Measurements from ENCODE around the gene NPAS2.

Gene NPAS2

DNA sequence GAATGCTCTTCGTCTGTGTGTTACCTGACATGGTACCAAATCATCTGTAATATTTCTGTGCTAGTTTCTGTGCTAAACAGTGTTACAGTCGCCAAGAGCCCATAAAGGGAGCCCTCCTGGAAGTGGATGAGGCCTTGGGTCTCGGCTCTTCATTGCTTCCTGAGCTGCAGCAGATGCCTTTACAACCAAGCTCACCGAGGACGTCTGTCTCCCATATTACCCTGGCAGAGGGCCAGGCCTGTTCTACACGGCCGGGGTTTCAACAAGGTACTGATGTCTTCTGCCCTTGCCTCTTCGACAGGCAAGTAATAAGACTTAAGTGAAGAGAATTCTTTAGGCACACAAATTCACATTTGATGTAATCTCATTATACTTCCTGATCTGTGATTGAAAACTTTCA lies 199.0 kb downstream of the NPAS2 start:
- no peak for DNase-seq (ENCODE audit: low spot score)

DNA sequence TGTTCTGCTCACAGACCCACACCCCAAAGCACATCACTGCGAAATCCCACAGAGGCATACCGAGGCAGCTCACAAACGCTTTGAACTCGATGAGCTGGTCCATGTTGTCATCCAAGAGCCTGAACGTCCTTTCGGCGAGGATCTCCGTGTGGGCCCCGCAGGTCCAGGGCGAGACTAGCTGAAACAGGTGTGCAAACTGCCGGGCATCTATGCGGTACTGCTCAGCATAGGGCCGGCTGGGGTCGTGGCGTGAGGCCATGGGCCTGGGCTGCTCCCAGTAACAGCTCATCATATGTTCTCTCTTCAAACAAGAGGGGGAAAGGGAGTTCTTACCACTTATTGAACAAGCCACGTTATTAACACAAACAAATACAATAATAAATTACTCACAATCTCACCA lies 202.3 kb downstream of the NPAS2 start:
- DNase-seq (ENCODE audit: low spot score): no peak

GRCh38 chr2:101023327-101024107 lies 203.6 kb downstream of the NPAS2 start:
- no peak for DNase-seq (ENCODE audit: low spot score)

DNA sequence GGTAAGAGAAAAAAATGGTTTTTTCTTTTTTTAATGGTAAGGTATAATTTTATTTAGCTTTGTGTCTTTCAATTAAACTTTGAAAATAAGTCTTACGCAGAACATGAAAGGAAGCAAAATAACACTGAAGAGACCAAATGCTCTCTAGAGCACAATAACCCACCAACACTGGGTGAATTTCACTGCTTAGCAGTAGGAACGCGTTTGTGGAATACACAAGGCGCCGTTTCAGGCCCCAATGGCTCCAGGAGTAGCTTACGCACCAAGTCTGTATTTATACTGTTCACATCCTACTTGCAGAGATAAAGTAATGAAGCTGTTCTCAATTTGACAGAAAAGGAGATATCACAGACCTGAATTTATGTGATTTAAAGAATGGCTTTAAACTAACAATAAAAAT lies 205.6 kb downstream of the NPAS2 start:
- DNase-seq (ENCODE audit: low spot score): no peak

DNA sequence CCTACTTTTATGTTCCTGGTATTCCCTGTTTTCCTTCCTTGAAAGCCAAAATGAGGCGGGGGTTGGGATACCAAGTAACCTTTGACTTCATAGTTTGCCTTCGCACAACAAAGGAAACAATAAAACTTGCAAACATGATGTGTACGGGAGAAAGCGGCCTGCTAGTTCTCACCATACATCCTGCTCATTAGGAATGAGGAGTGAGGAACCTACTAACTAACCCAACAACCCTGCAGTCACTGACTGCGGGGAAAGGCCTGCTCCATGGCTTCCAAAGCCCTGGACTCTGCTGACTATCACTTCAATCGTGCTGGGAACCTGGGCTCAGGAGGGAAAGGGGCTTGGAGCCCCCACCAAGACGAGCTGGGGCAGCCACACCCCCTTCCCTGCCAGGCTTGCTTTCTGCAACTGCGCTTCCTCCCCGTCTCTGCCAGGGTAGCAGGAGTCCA lies 206.3 kb downstream of the NPAS2 start:
- no peak for DNase-seq (ENCODE audit: low spot score)

DNA sequence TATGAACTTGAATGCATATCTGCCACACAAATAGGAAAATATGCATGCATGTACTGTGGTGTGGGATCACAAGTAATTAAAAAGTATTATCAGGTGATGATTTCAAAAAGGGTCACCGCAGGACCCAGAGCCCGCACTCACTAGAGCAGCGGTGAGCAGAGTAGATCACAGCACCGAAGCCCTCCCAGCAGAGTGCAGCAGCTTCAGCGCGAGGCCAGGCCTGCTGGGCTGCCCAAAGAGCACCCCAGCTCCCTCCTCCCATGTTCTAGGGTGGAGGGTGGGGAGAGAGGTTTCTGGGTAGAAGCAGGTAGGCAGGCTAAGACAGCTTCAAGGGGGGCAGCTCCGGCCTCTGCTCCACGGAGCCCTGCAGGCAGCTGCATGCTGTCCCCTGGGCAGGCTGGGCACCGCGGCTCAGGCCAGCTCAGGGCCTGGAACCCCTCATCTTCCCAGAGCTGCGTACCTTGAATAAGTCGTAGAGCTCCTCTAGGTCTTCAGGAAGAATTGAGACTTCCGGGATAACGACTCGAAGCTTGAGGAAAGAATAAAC lies 207.1 kb downstream of the NPAS2 start:
- no peak for DNase-seq (ENCODE audit: low spot score)

DNA sequence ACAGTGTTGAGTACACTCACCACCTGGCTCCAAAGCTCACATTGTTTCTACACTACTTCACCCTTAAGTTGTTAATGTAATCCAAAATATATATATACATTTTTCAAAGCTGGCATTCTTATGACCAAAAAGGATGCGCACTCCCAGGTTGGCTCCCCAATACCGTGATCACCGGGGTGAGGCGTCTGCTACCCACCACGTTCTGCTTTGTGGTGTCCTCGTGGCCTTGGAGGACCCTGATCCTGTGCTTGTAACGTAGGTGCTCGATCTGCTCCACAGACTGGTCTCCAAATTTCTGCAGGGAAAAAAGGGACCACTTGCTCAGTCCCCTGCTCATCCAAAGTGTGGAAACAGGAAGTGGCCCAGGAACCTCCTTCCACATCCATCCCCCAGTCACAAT lies 207.9 kb downstream of the NPAS2 start:
- DNase-seq (ENCODE audit: low spot score): no peak

- DNase-seq (ENCODE audit: low spot score): no peak
Observed at GRCh38 chr2:101030866-101031554, 211.1 kb downstream of the NPAS2 start.

DNA sequence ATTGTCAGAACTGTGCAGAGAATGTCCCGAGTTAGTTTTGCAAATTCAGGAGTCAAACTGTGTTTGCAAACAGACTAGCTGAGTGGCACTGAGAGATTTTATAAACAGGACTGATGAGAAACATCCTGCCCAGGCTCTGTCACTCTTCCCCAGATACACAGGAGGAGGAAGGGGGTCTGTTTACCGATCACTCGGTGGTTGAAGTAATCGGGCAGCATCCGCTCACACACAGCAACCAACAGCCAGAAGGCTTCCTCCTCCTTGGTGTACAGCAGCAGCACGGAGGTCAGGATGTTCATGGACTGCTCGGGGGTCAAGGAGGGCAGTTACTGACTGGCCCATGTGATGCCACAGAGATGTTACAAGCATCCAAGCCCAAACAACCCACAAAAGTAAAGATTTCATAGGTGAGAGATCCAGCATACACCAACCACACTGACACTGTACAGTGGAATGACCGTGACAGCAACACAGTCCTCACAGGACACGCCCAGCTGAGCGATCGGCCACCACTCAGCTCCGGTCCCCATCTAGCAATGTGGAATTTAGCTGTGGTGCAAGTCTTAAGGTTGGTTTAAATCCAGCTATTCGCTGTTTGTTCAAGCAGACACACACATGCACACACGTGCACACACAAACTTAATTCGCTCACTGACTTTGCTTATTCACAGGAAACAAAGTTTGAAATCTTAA lies 212.3 kb downstream of the NPAS2 start:
- no peak for DNase-seq (ENCODE audit: low spot score)

DNA sequence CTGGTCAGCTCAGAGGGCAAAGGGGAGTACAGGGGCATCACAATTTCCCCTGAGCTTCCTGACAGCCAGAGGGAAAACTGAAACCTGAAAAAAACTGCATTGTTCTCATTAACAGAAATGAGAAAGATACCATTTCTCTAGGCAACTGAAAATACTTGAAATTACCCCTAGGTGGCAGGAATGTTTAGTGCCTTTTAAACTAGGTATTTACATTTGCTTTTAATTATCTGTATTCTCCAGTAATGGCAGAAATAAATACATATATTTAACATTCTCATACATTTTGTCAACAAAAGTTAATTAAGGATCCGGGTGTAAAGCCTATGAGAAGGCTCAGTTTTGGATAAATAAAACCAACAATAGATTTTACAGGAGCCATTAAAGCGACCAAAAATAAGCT lies 216.6 kb downstream of the NPAS2 start:
- DNase-seq (ENCODE audit: low spot score): peak; percentile 42

GRCh38 chr2:101037161-101037755 lies 217.3 kb downstream of the NPAS2 start:
- DNase-seq (ENCODE audit: low spot score): no peak

DNA sequence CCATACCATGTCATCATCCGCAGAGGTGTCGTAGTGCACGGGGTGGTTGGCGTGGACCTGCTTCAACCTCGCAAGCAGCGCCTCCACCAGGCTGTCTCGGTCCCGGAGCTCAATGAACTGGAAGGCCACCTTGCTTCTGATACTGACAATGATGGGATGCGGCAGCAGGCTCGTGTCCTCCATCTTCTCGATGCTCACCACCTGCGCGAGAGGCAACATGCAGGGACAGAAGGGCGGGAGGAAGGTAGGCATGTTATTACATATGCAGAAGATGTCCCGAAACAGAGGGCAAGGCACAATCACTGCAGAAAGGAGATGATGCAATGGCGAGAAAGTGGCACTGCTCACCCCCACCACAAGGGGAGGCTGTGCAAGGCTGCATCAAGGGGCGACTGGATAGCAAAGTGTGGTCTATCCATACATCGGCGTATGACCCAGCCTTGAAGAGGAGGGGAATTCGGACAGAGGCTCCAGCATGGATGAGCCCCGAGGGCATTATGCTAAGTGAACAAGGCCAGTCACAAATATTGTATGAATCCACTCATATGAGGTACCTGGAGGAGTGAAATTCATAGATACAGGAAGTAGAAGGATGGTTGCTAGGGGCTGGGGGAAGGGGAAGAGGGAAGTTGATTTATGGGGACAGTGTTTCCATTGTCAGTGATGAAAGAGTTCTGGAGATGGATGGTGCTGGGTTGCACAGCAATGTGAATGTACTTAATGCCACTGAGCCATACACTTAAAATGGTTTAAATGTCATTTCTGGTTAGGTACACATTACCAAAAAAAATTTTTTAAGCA lies 218.7 kb downstream of the NPAS2 start:
- DNase-seq (ENCODE audit: low spot score): peak; percentile 50

DNA sequence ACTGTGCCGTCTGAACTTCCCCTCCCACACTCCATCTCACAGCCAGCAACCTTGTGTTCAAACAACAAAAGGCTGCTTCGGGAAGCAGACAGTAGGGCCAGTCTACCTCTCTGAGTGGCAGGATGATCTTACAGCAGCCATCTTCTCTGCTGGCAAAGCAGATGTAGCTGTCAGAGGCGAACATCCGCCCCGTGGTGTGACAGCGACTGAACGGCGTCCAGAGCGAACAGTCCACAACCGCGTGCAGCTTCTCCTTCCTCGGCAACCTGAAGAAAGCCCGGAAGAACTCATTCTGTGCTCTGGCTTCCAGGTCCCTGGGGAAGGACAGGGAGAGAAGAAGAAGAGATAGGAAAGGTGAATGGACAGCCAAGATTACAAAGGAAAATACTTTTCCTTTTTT lies 220.1 kb downstream of the NPAS2 start:
- DNase-seq (ENCODE audit: low spot score): no peak

- no peak for DNase-seq (ENCODE audit: low spot score)
Observed at GRCh38 chr2:101040761-101041160, 220.8 kb downstream of the NPAS2 start.

DNA sequence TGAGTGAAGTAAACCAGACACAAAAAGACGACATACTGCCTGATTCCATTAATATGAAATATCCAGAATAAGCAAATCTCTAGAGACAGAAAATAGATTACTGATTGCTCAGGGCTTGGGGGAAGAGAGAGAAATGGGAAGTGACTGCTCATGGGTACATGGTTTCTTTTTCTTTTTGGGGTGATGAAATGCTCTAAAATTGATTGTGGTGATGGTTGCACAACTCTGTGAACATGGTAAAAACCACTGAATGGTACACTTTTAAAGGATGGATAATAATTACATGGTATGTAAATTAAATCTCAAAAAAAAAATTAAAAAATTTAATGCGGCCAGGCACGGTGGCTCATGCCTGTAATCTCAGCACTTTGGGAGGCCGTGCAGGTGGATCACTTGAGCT lies 221.5 kb downstream of the NPAS2 start:
- no peak for DNase-seq (ENCODE audit: low spot score)

- DNase-seq (ENCODE audit: low spot score): no peak
Observed at GRCh38 chr2:101045330-101045729, 225.4 kb downstream of the NPAS2 start.

All from SW480 (cell line).